ENCODE data around the gene DUOX1.

DUOX1 gene

DNA sequence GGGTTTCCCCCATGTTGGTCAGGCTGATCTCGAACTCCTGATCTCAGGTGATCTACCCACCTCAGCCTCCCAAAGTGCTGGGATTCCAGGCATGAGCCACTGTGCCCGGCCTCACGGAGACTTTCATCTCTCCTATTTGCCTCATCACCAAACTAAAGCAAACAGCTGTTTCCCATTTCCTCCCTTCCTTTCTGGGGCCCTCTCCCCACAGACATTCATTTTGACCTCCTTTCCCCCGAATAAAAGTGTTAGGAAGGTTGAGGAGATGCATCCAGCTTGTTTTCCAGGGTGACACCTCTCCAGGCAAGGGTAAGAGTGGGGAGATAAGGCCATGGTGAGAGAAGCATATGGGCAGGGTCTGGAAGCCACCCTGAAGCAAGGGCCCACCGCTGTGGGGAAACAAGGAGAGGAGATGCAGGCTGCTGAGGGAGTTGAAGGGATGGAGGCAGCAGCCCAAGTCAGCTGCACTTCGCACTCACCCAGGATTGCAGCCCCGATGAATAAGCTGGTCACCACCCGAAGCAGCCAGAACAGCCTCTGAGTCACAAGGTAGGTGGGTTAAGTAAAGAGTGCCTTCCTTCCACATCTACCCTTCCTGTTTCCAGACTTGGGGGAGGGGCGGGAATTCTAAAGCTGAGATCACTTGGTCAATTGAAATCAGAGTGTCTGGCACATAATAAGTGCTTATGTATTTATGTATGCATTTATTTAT is 7.9 kb upstream of the DUOX1 start:
- H3K4me3 ChIP-seq (replicated peaks in 1 of 2; ENCODE audit: low read depth in 2 of 2, low read length in 2 of 2) = no peak overlapping the region
- TF ChIP-seq, protein P1, sequence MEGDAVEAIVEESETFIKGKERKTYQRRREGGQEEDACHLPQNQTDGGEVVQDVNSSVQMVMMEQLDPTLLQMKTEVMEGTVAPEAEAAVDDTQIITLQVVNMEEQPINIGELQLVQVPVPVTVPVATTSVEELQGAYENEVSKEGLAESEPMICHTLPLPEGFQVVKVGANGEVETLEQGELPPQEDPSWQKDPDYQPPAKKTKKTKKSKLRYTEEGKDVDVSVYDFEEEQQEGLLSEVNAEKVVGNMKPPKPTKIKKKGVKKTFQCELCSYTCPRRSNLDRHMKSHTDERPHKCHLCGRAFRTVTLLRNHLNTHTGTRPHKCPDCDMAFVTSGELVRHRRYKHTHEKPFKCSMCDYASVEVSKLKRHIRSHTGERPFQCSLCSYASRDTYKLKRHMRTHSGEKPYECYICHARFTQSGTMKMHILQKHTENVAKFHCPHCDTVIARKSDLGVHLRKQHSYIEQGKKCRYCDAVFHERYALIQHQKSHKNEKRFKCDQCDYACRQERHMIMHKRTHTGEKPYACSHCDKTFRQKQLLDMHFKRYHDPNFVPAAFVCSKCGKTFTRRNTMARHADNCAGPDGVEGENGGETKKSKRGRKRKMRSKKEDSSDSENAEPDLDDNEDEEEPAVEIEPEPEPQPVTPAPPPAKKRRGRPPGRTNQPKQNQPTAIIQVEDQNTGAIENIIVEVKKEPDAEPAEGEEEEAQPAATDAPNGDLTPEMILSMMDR (IDR thresholded peaks at IDR 0.05; ENCODE audit: low read depth, low read length) = no peak
- DNase-seq (ENCODE audit: low read depth in 2 of 2) = peak; percentile 70 to 90

DNA sequence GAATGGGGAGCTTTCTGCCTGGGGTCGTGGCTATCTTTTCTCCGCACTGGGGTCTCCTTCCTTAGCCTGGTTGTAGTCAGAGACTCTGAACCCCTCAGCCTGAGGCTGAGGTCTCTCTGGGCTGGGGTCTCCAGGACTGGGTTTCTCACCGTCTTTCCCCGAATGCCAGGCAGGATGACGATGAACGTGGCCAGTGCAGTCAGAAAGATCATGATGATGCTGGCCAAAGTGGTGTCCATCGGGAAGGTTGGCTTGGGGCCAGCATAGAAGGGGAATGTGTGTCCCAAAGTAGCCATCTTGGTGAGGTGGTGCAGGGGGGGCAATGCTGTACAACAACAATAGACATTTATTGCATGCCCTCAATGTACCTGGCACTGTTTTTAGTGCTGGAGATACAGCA is 7.1 kb upstream of the DUOX1 start:
- no peak for DNase-seq (ENCODE audit: low read depth in 2 of 2)
- TF ChIP-seq, protein P1 (IDR thresholded peaks at IDR 0.05; ENCODE audit: low read depth, low read length) = no peak

DNA sequence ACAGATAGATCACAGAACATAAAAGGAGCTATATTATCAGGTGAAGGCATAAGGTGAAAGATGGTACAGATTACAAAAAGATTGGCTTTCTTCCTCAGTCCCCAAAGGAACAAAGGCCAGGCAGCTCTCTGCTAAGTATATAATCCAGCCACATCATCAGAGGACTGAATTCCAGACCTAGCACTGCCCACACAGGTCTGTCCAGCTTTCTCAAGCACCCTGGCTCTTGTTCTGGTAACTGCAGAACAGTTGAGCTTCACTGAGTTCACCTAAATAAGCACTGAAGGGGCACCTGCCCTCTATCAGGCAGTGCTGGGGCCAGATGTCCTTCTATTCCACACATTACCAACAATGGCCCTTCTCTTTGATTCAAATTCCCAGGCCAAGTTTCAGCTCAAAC is 6.4 kb upstream of the DUOX1 start:
- no peak for DNase-seq (ENCODE audit: low read depth in 2 of 2)
- TF ChIP-seq, protein P1 (IDR thresholded peaks at IDR 0.05; ENCODE audit: low read depth, low read length) = no peak
- no peak overlapping the region for H3K4me3 ChIP-seq (replicated peaks in 1 of 2; ENCODE audit: low read depth in 2 of 2, low read length in 2 of 2)

More for the DNA sequence above, 7.1 kb upstream of the DUOX1 start:
- H3K4me3 ChIP-seq (replicated peaks in 1 of 2; ENCODE audit: low read depth in 2 of 2, low read length in 2 of 2) = no peak overlapping the region

DNA sequence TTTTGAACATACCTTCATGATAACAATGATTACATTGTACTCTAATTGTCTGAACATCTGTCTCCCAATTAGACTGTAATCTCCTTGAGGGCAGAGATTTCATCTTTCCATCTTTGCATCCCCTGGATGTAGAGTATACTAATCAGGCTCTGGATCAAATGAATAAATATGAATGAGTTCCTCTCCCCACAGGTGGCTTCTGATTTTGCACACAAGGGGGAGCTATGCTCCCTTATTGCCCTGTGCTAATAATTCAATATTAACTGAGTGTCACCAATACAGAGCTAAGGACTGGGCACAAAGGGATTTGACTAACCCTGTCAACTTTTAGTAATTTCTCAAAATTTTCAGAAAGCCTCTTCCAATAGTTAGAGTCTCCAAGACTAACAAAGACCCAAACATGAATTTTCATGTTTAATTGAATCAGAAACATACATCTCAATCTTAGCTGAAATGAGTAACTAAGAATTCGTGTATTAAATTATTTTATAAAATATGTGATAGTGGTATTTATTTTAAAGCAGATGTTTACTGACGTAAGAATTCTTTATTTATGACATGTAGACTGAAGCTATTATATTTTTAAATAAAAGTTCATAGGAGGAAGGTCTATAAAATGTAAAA is 3.1 kb upstream of the DUOX1 start:
- DNase-seq (ENCODE audit: low read depth in 2 of 2) = peak; percentile 34 to 57
- H3K4me3 ChIP-seq (replicated peaks in 1 of 2; ENCODE audit: low read depth in 2 of 2, low read length in 2 of 2) = no peak overlapping the region
- TF ChIP-seq, protein P1 (IDR thresholded peaks at IDR 0.05; ENCODE audit: low read depth, low read length) = peak; percentile 75

DNA sequence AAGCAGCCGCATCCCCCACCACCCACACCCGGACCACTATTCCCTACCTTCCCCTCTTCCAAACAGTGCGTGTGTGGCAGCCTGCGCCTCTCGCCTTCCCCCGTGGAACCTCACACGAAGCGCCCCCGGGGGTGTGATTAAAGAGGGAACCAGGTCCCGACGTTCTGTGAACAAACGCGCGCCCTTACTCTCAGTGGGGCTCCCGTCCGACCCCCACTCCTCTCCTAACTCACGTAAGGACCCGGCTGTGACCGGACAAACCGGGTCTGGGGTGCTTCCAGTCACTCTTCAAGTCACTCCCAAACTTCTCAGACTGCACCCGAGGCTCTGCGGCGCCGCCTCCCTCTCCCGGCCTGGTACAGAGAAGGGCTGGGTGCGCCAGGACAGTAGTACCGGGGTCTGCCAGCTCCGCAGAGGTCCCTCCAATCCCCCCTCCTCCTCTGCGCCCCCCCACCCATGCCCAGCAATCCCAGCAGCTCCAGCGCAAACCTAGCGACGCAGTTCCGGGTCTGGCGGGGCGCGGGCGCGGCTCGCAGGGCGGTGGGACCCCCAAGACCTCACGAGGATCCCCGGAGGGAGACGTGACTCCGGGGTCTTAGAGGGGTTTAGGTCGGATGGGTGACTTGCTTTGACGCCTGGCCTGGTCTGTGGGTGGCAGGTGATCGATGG is 689 bp upstream of the DUOX1 start:
- no peak for DNase-seq (ENCODE audit: low read depth in 2 of 2)
- H3K4me3 ChIP-seq (replicated peaks in 1 of 2; ENCODE audit: low read depth in 2 of 2, low read length in 2 of 2) = no peak overlapping the region
- TF ChIP-seq, protein P1 (IDR thresholded peaks at IDR 0.05; ENCODE audit: low read depth, low read length) = no peak

DNA sequence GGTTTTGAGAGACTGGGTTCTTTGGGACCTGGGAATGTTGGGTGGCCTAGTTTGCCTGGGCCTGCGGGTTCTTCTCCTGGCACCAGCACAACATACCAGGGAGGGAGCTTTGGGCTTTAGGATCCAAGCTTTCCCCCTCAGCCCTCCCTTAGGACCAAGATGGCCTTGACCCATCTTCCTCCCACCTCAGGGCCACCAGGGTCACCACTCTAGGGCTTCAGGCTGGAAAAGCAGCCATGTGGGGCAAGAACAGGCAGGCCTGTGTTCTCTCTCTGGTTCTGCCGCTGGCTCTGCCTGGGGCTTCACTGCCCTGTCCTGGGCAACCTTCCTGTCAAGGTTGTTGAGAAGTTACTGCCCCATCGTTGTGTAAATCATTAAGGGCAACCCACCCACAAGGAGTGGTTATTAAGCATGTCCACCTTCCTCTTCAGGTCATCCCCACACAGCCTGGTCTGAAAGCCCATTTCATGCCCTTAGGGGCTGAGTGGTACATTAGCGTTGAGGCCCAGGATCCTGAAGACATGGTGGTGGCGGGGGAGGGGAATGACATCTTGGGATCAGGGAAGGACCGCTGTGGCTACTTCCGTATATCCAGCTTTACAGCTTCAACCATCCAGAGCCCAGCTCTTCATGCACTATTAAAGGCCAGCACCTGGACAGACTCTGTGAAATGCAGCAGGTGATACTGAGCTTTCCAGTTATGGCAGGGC is 652 bp downstream of the DUOX1 start:
- DNase-seq (ENCODE audit: low read depth in 2 of 2) = no peak
- H3K4me3 ChIP-seq (replicated peaks in 1 of 2; ENCODE audit: low read depth in 2 of 2, low read length in 2 of 2) = no peak overlapping the region
- TF ChIP-seq, protein P1 (IDR thresholded peaks at IDR 0.05; ENCODE audit: low read depth, low read length) = no peak

All from cardiac fibroblast (primary cell).